Left kidney (tissue), 2 donors: ENCODE results near the gene ORAI2. TPM values are rescaled to one million over a fixed set of nuclear protein-coding genes. Genes with fewer than 3 reads are reported as not detected.
"Not testable (repeated sequence)": the region's sequence is repeated elsewhere in the genome, so short reads cannot be mapped to it uniquely, and the experiment has no call there.

ENCODE experiments used
- DNase-seq: peaks from one replicate; pipeline ENCODE4 v3.0.0-alpha.2; 2013
- polyA plus RNA-seq: library from polyadenylated mRNA; unstranded; fragments of 120-200 nt; gene quantifications from one replicate; pipeline ENCODE4 v1.2.1, GENCODE V29; 2013; ENCODE audit not compliant: insufficient read length

Gene ORAI2
- polyA plus RNA-seq, 1 donor = 17.0 TPM

DNA sequence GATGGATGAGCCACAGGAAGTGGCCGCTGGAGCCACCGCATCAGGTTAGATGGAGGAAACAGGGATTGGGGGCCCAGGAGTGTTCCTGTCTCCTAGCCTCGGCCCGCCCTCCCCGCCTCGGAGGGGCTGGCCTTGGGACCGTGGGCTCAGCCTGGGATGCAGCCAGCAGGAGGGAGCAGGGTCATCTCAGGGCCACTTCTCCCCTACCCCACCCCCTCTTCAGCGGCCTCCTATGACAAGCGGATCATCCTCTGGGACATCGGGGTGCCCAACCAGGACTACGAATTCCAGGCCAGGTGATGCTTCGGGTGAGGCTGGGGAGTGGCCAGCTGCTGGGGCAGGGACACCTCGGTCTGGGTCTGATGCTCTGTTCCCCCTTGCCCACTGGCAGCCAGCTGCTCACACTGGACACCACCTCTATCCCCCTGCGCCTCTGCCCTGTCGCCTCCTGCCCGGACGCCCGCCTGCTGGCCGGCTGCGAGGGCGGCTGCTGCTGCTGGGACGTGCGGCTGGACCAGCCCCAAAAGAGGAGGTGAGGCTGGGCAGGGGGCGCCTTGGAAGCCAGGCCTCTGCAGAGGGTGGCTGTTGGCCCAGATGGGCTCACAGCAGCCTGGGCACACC, 36.1 kb downstream of the ORAI2 start:
- DNase-seq = no peak

DNA sequence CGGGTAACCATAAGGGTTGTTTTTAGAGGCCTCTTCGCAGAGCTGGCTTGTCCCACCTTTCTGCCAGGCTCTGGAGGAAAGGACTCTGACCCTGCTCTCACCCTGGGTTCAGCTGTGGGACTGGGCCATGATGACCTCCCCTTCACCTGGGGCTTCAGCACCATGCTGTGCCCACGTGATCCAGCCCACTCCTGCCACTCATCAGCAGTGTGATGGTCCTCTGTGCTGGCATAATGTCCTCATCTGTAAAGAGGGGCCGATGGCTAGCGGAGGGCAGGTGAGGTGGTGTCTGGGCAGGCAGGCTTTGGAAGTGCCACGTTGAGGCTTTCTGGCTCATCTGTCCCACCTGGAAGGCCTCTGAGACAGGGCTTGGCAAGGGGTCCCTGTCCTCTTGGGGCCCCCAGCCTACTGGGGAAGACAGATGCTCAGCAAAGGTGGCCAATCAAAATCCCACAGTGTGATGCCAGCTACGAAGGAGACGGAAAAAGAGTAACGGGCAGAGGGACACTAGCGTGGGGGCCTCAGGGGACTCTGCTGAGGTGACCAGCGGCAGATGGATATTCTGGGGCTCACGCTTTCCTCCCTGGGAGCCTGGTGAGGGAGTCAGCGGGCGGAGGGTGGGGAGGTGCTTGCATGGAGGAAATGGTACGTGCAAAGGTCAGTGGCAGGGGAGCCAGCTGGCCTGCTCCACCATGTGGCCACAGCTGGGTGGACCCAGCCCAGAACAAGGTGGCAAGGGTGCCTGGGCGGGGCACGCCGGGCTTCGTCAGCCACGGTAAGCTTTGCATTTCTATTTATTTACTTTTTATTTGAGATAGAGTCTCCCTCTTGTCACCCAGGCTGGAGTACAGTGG, 36.8 kb downstream of the ORAI2 start:
- DNase-seq = no peak

DNA sequence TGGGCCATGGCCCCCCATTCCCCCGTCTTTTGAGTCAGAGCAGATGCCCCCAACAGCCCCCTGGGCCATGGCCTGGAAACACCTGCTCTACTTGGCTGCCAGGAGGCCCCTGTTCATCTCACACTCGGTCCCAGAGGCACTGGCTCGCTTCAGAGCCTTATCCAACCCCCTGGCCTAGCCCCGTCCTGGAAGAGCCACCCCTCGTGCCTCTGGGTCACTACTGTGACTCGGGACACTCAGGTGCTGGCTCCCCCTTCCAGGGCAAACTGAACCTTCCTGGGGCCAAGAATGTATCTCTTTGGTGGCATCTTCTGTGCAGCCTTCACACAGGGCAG, 38.4 kb downstream of the ORAI2 start:
- no peak for DNase-seq

DNA sequence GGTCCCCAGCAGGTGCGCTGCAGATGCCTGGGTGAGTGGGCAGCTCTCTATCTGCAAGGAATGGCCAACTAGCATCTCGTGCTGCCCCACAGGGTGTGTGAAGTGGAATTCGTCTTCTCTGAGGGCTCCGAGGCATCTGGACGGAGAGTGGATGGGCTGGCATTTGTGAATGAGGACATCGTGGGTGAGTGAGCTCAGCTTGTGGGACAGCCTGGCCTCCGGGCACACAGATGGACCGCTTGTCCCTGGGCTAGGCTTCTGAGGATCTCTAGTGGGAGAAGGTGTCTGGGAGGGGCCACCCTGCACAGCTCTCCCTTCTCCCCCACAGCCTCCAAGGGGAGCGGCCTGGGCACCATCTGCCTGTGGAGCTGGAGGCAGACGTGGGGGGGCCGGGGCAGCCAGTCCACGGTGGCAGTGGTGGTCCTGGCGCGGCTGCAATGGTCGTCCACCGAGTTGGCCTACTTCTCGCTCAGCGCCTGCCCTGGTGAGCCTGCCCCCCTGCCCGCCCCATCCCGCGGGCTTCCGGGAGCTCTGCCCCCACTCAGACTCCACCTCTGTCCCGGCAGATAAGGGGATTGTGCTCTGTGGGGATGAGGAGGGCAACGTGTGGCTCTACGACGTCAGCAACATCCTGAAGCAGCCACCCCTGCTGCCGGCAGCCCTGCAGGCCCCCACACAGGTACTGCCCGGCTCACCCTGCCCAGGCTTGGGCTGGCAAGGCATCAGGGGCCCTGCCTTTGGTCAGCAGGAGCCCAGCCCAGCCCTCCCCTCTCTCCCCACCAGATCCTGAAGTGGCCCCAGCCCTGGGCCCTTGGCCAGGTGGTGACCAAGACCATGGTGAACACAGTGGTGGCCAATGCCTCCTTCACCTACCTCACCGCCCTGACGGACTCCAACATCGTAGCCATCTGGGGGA, 39.0 kb downstream of the ORAI2 start:
- DNase-seq = no peak

DNA sequence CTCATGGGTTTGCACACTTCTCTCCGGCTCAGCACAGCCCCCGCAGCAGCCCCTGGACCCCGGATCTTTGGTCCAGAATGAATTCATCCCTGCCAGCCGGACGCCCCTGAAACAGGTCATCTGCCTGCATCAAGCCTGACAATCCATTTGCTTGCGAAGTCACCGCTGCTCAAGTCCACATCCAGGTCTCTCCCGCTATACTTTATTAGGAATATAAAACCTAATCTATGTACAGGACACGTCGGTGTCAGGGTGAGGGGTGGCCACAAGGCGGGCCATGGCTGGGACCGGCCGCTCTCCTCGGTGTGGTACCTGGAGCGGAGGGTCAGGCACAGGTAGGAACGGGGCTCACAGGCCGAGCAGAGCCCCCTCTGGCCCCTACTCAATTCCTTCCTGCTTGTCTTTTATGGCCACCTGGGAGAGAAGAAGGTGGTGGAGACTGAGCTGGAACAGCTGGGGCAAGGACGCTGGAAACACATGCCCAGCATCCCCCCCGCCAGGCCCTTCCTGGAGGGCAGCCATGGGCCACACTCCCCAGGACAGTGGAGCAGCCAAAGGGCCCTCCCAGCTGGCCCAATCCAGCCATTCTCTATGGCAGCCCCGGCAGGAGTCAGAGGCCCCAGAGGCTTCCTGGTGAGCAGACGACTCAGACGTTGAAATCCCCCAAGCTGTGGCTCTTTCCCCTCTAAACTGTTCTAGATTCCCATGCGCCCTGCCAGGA, 40.1 kb downstream of the ORAI2 start:
- no peak for DNase-seq

DNA sequence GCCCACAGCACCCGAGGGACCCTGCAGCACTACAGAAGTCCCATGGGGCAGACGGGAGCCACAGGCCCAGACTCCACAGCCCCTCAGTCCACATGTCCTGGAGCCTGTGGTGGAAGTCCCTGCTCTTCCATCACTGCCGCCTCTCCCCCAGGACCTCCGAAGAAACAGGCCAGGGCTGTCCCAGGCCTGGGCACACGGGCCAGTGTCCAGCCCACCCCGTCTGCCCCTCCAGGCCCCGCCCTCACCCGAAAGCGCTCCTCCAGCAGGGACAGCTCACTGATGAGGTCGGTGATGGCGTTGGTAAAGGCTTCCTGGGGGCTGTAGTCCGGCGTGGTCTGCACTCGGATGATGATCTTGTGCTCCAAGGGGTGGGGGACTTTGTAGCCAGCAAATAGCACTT, 40.7 kb downstream of the ORAI2 start:
- DNase-seq = not testable (repeated sequence)

DNA sequence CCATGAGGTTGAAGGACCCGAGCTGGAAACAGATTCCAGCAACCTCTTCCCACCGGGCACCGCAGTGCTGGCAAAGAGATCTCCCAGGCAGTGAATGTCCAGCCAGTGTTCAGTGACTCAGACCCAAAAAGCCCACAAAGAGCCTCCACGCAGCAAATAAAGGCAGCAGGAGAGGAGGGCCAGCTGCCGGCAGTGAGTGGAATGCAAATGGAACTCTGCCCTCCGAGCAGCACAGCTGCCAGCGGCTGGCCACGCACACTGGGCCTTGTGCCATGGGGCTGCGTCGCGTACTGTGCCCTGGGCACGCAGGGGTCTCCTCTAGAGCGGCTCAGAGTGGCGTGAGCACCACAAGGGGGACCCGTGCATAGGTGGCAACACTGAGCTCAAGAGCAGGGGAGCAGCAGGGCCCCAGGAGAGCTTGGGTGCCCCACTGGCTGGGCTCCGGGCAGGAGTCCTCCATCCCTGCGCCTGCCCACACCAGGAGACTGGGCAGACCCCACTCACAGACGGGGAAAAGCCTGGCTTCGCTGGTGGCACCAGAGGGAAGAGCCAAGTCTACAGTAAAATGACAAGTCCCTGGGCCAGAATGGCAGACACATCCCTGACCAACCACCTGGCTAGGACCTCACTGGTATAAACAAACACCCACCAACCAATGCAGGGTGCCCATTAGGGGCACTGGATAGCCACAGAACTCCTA, 41.5 kb downstream of the ORAI2 start:
- DNase-seq = not testable (repeated sequence)

DNA sequence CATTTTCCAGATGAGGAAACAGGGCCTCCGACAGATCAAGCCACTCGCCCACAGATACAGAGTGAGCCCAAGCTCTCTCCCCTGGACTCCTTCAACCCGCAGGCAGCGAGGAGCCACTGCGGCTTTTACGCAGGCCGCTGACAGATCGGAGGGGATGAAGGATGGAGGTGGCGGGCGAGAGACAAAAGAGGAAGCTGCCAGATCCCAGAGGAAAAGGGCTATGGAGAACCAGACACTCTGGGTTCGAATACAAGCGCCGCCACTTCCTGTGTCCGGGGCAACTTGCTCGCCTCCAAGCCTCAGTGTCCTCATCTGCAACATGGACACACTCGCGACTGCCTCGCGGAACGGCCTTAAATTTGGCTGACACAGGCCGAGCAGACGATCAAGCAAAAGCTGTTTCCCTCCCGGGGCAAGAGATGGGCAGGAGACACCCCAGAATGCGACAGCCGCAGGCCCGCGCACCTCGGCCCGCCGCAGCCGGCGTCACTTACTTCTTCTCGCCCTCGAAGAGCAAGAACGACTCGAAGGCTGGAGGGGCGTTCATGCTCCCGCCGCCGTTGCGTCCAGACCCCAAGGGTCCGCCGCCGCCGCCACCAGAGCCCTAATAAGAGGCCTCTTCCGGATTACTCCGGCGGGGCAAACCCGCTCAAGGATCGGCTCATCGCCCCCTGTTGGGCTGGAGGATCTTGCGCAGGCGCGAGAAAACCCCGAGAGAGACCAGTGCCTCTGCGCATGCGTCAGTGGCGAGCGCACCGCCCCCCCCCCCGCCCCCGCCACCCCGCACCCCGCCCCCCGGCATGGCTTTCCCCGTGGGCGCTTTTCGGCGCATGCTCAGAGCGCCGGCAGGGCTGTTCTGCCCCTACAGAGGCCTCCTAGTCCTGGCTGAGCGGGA, 45.2 kb downstream of the ORAI2 start, which contains the start of gene POLR2J:
TSS of gene POLR2J (minus strand) at position 609 of the 895 bp plus-strand sequence. CDS start at position 547, 62 bp downstream.
- DNase-seq = peak; percentile 75

DNA sequence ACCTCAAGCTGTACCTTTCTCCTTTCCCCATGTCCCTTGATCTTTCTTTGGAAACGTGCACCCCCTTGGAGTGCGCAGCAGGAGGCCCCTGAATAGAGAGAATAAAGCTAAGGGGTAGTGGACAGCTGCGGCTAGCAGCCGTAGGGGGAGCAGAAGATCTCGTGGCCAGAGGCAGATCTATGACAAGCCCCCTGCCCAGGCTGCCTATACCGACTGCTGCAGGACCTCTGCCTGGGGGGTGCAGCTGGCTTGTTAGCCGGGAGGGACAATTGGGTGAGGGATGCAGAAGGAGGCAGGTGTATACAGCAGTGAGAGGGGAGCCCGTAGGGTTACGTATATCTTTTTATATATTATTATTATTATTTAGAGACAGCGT, 45.8 kb downstream of the ORAI2 start:
- DNase-seq = not testable (repeated sequence)

DNA sequence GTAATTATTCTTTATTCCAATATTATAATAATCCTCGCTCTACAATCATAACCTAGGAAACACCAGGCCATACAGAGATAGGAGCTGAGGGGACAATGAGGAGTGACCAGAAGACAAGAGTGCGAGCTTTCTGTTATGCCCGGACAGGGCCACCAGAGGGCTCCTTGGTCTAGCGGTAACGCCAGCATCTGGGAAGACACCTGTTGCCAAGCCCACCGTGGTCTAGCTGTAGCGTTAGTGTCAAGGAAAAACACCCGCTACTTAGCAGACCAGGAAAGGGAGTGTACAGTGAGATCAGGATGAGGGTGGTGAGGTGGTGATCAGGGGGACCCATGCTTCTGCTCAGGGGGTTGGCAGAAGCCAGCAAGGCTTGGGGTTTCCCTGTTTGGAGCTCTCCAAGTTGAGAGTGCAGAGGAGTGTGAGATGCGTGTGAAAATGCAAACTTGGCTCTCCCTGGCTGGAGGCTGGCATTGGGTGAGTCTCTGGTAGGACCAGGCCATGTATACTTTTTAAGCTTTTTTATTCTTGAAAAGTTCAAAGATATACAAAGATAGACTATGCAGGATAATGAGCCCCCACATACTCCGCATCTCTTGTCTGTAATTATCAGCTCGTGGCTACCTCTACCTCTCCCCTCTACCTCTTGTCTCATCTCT, 46.7 kb downstream of the ORAI2 start:
- DNase-seq = not testable (repeated sequence)

DNA sequence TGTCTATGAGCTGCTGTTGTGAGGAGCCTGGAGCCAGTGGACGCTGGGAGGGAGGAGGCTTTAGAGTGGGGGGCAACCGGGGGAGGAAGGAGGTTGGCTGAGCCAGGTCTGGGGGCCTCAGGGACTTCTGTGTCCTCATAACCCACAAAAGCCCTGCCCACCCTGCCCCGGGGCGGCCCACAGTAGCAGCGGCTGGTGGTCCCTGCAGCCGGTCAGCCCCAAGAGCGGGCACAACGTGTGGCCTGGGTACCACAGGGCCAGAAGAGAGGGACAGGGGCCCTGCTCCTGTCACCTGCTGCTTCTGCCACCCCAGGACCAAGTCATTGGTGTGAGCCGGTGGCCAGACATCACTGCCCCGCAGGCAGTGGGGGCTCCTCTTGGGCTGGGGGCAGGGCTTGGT, 48.6 kb downstream of the ORAI2 start:
- not testable (repeated sequence) for DNase-seq

DNA sequence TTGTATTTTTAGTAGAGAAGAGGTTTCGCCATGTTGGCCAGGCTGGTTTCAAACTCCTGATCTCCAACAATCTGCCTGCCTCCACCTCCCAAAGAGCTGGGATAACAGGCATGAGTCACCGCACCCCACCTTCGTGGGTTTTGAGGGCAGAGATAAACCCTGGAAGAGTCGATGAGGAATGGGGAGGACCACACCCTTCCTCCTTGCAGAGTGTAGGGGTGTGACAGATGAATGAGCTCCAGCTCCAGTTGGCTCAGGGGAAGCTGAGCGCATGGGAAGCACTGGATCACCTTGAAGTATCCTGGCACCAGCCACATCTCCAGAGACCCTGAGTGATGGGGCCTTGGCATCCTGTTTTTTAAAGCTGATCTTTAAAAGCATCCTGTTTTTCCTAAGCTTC, 50.9 kb downstream of the ORAI2 start:
- DNase-seq = not testable (repeated sequence)

DNA sequence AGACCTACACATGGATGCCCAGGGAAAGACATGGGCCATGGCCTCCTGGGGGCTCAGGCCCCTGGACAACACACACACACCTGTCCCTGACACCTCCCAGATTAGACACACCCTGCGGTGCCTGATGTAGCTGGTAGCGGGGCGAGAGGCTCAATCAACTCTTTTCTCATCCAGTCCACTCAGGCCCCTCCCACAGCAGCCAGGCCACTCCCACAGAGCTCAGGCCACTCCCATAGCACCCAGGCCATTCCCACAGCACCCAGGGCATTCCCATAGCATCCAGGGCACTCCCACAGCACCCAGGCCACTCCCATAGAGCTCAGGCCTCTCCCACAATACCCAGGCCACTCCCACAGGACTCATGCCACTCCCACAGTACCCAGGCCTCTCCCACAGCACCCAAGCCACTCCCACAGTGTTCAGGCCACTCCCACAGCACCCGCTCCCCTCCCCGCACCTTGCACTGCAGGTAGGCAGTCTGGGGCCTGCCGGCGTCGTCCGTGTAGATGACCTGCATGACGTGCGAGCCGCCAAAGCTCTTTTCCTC, 57.2 kb downstream of the ORAI2 start:
- not testable (repeated sequence) for DNase-seq

DNA sequence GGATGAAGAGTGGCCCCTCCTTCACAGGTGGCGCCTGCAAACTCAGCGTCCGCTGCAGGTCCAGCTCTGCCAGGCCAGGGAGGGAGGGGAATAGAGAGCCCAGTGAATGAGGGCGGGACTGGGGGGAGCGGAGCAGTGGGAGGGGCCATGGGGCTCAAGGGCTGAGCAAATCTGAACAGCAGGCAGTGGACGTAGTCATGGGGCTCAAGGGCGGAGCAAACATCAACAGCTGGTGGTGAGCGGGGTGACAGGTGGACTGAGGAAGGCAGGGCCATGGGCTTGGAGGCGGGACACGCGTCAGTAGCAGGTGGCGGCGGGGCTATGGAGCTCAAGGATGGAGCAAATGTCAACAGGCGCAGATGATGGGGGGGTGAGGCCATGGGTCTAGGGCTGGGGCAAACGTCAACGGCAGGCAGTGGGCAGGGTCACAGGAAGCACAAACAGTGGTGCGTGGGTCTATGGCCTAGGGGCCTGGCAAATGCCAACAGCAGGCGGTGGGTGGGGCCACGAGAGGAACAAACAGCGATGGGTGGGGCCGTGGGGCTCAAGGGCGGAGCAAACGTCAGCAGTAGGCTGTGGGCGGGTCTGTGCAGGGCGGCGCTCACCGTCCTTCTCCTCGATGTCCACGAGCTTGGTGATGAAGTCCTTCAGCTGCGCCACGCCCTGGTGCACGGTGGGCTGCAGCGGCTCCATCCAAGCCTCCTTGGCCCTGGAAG, 60.0 kb downstream of the ORAI2 start:
- DNase-seq = not testable (repeated sequence)

DNA sequence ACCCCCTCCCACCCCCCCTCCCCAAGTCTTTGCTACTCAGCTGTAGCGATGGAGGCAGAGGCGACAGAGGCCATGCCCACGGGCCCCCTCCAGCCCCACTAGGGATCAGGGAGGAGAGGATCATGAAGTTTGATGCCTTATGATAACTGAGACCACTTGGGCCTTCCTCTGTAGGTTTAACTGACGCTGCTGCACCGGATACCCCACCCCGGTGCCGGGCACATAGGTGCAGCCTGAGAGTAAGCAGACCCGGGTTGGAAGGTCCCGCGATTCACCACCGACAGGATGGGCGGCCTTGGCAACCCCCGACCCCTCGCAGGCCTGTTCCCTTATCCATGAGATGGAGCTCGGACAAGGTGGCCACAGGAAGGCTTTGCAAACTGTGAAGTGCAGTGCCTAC, 60.7 kb downstream of the ORAI2 start:
- DNase-seq = not testable (repeated sequence)

DNA sequence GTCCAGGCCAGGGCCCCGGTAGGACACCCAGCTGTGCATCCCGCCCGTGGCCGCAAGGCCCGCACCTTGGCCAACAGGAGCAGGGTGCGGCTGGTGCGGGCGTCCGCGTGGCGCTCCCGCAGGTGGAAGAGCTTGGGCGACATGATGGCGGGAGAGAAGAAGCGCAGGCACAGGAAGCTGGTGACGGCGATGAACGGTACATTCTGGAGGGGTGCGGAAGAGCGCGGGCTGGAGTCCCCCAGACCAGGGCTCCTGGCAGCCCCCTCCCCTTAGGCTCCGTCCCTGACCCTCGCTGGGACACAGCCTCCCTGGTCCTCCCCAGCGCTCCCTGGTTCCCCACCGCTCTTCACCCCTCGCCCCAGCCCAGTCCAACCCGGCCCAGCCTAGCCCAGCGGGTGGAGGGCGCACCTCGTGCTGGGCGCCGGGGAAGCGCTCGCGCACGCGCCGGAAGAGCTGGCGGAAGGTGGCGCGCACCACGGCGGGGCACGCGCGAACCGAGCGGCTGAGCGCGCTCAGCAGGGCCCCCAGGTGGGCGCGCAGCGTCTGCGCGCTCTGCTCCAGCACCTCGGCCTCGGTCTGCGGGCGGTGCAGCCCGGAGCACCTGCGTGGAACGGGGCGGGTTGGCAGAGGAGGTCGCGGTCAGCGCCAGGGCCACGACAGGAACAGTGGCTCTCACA, 61.2 kb downstream of the ORAI2 start:
- DNase-seq = not testable (repeated sequence)

DNA sequence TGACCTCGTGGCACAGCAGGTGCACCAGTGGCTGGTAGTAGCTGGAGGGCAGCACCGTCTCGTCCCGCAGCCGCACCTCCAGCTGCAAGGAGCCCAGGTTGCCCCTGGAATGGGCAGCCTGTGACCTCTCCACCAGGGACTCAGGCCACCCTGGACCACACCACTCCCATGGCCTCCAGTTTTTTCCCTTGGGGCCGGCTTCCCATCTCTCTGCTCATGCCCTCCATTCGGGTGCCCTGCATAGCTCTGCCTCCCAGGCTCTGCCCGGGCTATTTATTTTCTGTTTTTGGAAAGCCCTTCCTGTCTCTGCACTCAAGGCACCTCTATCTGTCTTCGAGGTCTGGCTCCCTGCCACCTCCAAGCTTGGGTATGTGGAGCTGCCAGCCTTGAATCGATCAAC, 63.5 kb downstream of the ORAI2 start:
- DNase-seq = not testable (repeated sequence)

DNA sequence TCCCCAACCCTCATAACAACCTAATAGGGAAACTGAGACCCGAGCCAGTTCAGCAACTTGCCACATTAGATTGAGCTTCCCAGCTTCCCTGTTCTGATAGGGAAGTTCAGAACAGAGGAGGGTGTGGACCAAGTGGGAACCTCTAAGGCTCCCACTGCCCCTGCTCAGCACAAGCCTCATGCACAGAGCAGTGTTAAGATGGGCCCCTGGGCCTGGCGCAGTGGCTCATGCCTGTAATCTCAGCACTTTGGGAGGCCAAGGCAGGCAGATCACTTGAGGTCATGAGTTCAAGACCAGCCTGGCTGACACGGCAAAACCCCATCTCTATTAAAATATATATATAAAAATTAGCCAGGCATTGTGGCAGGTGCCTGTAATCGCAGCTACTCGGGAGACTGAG, 63.9 kb downstream of the ORAI2 start:
- not testable (repeated sequence) for DNase-seq
